Hepatocyte (in vitro differentiated cells): ENCODE results near the gene ECE1. TPM values are rescaled to one million over a fixed set of nuclear protein-coding genes. Genes with fewer than 3 reads are reported as not detected.
"Not testable (repeated sequence)": the region's sequence is repeated elsewhere in the genome, so short reads cannot be mapped to it uniquely, and the experiment has no call there.

Experiments
- DNase-seq: peaks from one replicate; pipeline ENCODE4 v3.0.0-alpha.2; 2016; ENCODE audit warnings: low spot score
- H2AFZ ChIP-seq: fragments of 200-600 bp; sonication (generic); 2 replicates; pipeline ENCODE4 v1.6.0; 2016; ENCODE audit warnings: antibody characterized with exemption, mild to moderate bottlenecking
- H3K27ac ChIP-seq: fragments of 200-600 bp; sonication (generic); 2 replicates; pipeline ENCODE4 v1.5.1; 2016; ENCODE audit warnings: mild to moderate bottlenecking
- H3K27me3 ChIP-seq: fragments of 200-600 bp; sonication (generic); 2 replicates; pipeline ENCODE4 v1.6.1; 2016
- H3K36me3 ChIP-seq: fragments of 200-600 bp; sonication (generic); replicated peaks from 2 replicates; pipeline ENCODE4 v1.5.1; 2016; ENCODE audit warnings: low read depth; ENCODE audit not compliant: insufficient read depth
- H3K4me1 ChIP-seq: fragments of 200-600 bp; sonication (generic); 2 replicates; pipeline ENCODE4 v1.5.1; 2016; ENCODE audit warnings: mild to moderate bottlenecking, moderate library complexity; ENCODE audit not compliant: insufficient read depth
- H3K4me2 ChIP-seq: fragments of 200-600 bp; sonication (generic); 2 replicates; pipeline ENCODE4 v1.6.0; 2016
- H3K4me3 ChIP-seq: fragments of 200-600 bp; sonication (generic); 2 replicates; pipeline ENCODE4 v1.5.1; 2016; ENCODE audit warnings: mild to moderate bottlenecking
- H3K79me2 ChIP-seq: fragments of 200-600 bp; sonication (generic); 2 replicates; pipeline ENCODE4 v1.6.0; 2017; ENCODE audit warnings: mild to moderate bottlenecking
- H3K9me2 ChIP-seq: fragments of 200-600 bp; sonication (generic); replicated peaks from 2 replicates; pipeline ENCODE4 v1.6.0; 2017; ENCODE audit warnings: mild to moderate bottlenecking; ENCODE audit not compliant: insufficient read depth
- H3K9me3 ChIP-seq: fragments of 200-600 bp; sonication (generic); 2 replicates; pipeline ENCODE4 v1.5.1; 2016; ENCODE audit warnings: low read depth, mild to moderate bottlenecking
- H4K20me1 ChIP-seq: fragments of 200-600 bp; sonication (generic); 2 replicates; pipeline ENCODE4 v1.6.0; 2016; ENCODE audit warnings: mild to moderate bottlenecking; ENCODE audit not compliant: insufficient read depth, poor library complexity, severe bottlenecking
- CTCF ChIP-seq: fragments of 200-600 bp; sonication (generic); IDR thresholded peaks from 2 replicates; pipeline ENCODE4 v1.5.1; 2016; ENCODE audit warnings: antibody characterized with exemption, mild to moderate bottlenecking; ENCODE audit not compliant: poor library complexity
- EZH2 ChIP-seq: fragments of 200-600 bp; sonication (generic); IDR thresholded peaks from 2 replicates; pipeline ENCODE4 v1.6.1; 2016; ENCODE audit warnings: antibody characterized with exemption, mild to moderate bottlenecking, borderline replicate concordance
- EZH2phosphoT487 ChIP-seq: fragments of 200-600 bp; sonication (generic); IDR thresholded peaks from one replicate; pipeline ENCODE4 v1.6.1; 2018; ENCODE audit warnings: antibody characterized with exemption, mild to moderate bottlenecking, low read depth, moderate library complexity; ENCODE audit not compliant: unreplicated experiment, severe bottlenecking
- WGBS: methylation state at CpG from one replicate; pipeline ENCODE4 v1.1.6; 2016; ENCODE audit warnings: low lambda C conversion rate; ENCODE audit errors: missing lambda C conversion rate; 5-methylcytosine and 5-hydroxymethylcytosine counted together
- polyA plus RNA-seq: library from polyadenylated mRNA; unstranded; fragments of >200 nt; fragmentation: Nextera tagmentation; extraction: Ambion mirVana; gene quantifications from 2 replicates; pipeline ENCODE4 v1.2.1, GENCODE V29; 2016
- total RNA-seq: library from RNA; depleted of rRNA; stranded (reverse); fragments of >200 nt; gene quantifications from 2 replicates; pipeline ENCODE4 v1.2.3, GENCODE V29; 2014

ECE1 gene
- total and polyA plus RNA-seq, 2 experiments from 2014 or later = 60.8 to 90.6 TPM

- no peaks in the 10 kb centered on the region for H3K4me1 ChIP-seq
- no peaks in the 10 kb centered on the region for H3K27me3 ChIP-seq
- no peak overlapping the region for H2AFZ ChIP-seq
- H3K4me2 ChIP-seq = no peak overlapping the region
- no peaks in the 10 kb centered on the region for H4K20me1 ChIP-seq
- no peaks in the 10 kb centered on the region for H3K79me2 ChIP-seq
- H3K36me3 ChIP-seq = no peaks in the 10 kb centered on the region
- no peak overlapping the region for H3K27ac ChIP-seq
- no peaks in the 10 kb centered on the region for H3K9me3 ChIP-seq
- no peak overlapping the region for H3K4me3 ChIP-seq
- TF ChIP-seq EZH2phosphoT487 = no peak
- TF ChIP-seq CTCF = no peak
- TF ChIP-seq EZH2 = no peak
- no peaks in the 10 kb centered on the region for H3K9me2 ChIP-seq
- DNase-seq = no peak
- 72% methylated on average over 4 of the region's 4 CpGs for WGBS
Observed at GRCh38 chr1:21192871-21193270, 97.4 kb downstream of the ECE1 start.

- Histone ChIP-seq H3K79me2 (no peaks in the 10 kb centered on the region), H3K9me3 (no peaks in the 10 kb centered on the region), H3K4me1 (no peaks in the 10 kb centered on the region), H3K4me2 (no peak overlapping the region), H3K27me3 (no peaks in the 10 kb centered on the region), H3K27ac (no peak overlapping the region), H3K9me2 (no peaks in the 10 kb centered on the region), H4K20me1 (no peaks in the 10 kb centered on the region), H3K4me3 (no peak overlapping the region), H3K36me3 (no peaks in the 10 kb centered on the region), H2AFZ (no peak overlapping the region)
- TF ChIP-seq EZH2 (no peak), CTCF (no peak), EZH2phosphoT487 (no peak)
- 74% methylated on average over 5 of the region's 5 CpGs for WGBS
- DNase-seq = no peak
Observed at GRCh38 chr1:21192284-21192683, 98.0 kb downstream of the ECE1 start.

- H3K9me3 ChIP-seq, H3K4me3 ChIP-seq, H3K4me2 ChIP-seq, DNase-seq, H3K27ac ChIP-seq, H3K9me2 ChIP-seq, H3K4me1 ChIP-seq, H3K79me2 ChIP-seq, H3K27me3 ChIP-seq, H4K20me1 ChIP-seq, H3K36me3 ChIP-seq, H2AFZ ChIP-seq: not testable (repeated sequence)
- 64% methylated on average over 2 of the region's 2 CpGs for WGBS
Observed at GRCh38 chr1:21190771-21191170, 99.5 kb downstream of the ECE1 start.

- Histone ChIP-seq H3K4me2 (no peak overlapping the region), H3K36me3 (no peaks in the 10 kb centered on the region), H3K9me2 (no peaks in the 10 kb centered on the region), H3K27ac (no peak overlapping the region), H3K4me3 (no peak overlapping the region), H3K27me3 (no peaks in the 10 kb centered on the region), H3K9me3 (no peaks in the 10 kb centered on the region), H2AFZ (no peak overlapping the region), H4K20me1 (no peaks in the 10 kb centered on the region), H3K4me1 (no peaks in the 10 kb centered on the region), H3K79me2 (no peaks in the 10 kb centered on the region)
- WGBS = 62% methylated on average over 1 of the region's 1 CpG
- no peak for TF ChIP-seq EZH2phosphoT487
- no peak for TF ChIP-seq EZH2
- no peak for TF ChIP-seq CTCF
- no peak for DNase-seq
Observed at GRCh38 chr1:21189906-21190500, 100.3 kb downstream of the ECE1 start.
